ENCODE results near the gene CCDC88B.

CCDC88B gene

DNA sequence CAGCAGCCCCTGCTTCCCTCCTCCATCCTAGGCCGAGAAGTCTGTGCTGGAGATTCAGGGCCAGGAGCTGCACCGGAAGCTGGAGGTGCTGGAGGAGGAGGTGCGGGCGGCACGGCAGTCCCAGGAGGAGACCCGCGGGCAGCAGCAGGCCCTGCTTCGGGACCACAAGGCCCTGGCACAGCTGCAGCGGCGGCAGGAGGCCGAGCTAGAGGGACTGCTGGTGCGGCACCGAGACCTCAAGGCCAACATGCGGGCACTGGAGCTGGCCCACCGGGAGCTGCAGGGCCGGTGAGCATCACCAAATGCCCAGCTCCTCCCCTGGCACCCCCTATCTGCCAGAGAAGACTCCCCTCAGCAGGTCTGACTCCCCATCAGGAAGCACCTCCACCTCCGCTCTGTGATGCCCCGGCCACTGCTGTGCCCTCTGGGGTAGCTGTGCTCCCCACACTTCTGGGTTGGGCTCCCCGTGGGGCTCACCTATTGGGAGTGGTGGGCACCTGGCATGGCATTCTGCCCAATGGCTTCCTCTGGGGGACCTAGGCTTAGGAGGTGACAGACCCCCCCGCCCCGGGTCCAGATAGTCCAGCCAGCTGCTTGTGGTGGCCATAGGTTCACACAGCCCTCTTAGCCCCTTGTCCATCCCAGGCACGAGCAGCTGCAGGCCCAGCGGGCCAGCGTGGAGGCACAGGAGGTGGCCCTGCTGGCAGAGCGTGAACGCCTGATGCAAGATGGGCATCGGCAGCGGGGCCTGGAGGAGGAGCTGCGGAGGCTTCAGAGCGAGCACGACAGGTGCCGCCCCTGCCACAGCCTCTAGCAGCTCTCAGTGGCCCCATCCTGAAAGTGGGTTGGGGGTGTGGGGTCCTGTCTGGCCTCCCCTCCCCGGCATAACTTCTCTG is 12.3 kb downstream of the CCDC88B start:
- Histone ChIP-seq H3K27me3 (ENCODE audit: control insufficient read depth, insufficient read depth, low read length) (no peaks in the 10 kb centered on the region), H3K36me3 (ENCODE audit: control insufficient read depth, insufficient read depth, low read length) (no peaks in the 10 kb centered on the region), H3K27ac (ENCODE audit: low read depth, low read length) (no peak overlapping the region), H3K4me3 (ENCODE audit: low read depth, low read length) (no peak overlapping the region), H3K9ac (ENCODE audit: low read length) (no peak overlapping the region), H3K9me3 (ENCODE audit: control insufficient read depth, insufficient read depth, low read depth, low read length) (no peaks in the 10 kb centered on the region), H3K4me1 (ENCODE audit: control insufficient read depth, insufficient read depth, low read length) (peaks cover 20% of the 10 kb centered on the region)

DNA sequence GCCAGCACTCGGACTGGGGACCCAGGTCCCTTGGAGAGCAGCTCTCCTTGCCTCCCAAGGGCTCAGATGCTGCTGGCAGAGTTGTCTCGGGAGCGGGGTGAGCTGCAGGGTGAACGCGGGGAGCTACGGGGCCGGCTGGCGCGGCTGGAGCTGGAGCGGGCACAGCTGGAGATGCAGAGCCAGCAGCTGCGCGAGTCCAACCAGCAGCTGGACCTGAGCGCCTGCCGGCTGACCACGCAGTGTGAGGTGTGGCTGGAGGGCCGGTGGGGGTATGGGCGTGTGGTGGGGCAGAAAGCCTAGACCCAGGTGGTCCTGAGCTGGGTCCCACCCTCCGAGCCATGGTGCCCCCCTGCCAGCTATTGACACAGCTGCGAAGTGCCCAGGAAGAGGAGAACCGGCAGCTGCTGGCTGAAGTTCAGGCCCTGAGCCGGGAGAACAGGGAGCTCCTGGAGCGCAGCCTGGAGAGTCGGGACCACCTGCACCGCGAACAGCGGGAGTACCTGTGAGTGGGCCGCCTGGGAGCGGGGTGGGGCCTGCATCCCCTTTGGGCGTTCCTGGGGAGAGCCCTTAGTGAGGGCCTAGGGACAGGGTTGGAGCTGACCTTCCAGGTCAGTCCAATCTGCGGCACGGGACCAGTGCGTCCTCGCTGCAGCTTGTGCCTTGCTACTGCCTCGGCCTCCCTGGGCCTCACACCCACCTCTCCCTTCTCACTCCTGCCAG is 13.2 kb downstream of the CCDC88B start:
- peaks cover 28% of the 10 kb centered on the region for H3K4me1 ChIP-seq (ENCODE audit: control insufficient read depth, insufficient read depth, low read length)
- H3K4me3 ChIP-seq (ENCODE audit: low read depth, low read length), result no peak overlapping the region
- no peaks in the 10 kb centered on the region for H3K9me3 ChIP-seq (ENCODE audit: control insufficient read depth, insufficient read depth, low read depth, low read length)

DNA sequence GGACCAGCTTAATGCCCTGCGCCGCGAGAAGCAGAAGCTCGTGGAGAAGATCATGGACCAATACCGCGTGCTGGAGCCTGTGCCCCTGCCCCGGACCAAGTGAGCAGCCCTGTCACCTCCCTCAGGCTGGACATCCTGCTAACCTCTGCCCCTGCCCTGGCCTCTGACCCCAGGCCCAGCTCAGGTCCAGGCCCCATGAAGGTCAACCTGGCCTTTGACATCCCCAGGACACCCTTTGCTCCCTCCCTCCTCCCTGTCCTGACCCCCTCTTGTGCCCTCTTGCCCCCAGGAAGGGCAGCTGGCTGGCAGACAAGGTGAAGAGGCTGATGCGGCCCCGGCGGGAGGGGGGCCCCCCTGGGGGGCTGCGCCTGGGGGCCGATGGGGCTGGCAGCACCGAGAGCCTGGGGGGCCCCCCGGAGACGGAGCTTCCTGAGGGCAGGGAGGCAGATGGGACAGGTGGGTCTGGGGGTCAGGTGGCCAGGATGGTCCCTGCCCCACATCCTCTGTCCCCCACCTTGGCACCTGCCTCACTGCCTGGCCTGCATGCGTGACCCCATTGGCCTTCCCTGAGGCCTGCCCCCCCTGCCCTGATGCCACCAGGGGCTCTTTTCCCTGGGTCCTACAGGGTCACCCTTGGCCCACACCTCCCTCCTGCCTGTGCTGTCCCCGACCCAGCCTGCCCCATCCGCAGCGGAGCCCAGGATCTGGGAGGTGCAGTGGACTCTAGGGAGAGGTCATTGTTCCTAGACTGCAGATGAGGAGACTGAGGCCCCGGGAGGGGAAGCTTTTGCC is 13.9 kb downstream of the CCDC88B start:
- no peaks in the 10 kb centered on the region for H3K9me3 ChIP-seq (ENCODE audit: control insufficient read depth, insufficient read depth, low read depth, low read length)
- no peak overlapping the region for H3K4me3 ChIP-seq (ENCODE audit: low read depth, low read length)
- H3K27ac ChIP-seq (ENCODE audit: low read depth, low read length), result no peak overlapping the region
- H3K27me3 ChIP-seq (ENCODE audit: control insufficient read depth, insufficient read depth, low read length), result no peaks in the 10 kb centered on the region
- H3K9ac ChIP-seq (ENCODE audit: low read length), result no peak overlapping the region
- H3K36me3 ChIP-seq (ENCODE audit: control insufficient read depth, insufficient read depth, low read length), result no peaks in the 10 kb centered on the region
- peaks cover 28% of the 10 kb centered on the region for H3K4me1 ChIP-seq (ENCODE audit: control insufficient read depth, insufficient read depth, low read length)

More for the DNA sequence above, 13.2 kb downstream of the CCDC88B start:
- Histone ChIP-seq H3K9ac (ENCODE audit: low read length) (no peak overlapping the region), H3K27me3 (ENCODE audit: control insufficient read depth, insufficient read depth, low read length) (no peaks in the 10 kb centered on the region), H3K36me3 (ENCODE audit: control insufficient read depth, insufficient read depth, low read length) (no peaks in the 10 kb centered on the region), H3K27ac (ENCODE audit: low read depth, low read length) (no peak overlapping the region)

DNA sequence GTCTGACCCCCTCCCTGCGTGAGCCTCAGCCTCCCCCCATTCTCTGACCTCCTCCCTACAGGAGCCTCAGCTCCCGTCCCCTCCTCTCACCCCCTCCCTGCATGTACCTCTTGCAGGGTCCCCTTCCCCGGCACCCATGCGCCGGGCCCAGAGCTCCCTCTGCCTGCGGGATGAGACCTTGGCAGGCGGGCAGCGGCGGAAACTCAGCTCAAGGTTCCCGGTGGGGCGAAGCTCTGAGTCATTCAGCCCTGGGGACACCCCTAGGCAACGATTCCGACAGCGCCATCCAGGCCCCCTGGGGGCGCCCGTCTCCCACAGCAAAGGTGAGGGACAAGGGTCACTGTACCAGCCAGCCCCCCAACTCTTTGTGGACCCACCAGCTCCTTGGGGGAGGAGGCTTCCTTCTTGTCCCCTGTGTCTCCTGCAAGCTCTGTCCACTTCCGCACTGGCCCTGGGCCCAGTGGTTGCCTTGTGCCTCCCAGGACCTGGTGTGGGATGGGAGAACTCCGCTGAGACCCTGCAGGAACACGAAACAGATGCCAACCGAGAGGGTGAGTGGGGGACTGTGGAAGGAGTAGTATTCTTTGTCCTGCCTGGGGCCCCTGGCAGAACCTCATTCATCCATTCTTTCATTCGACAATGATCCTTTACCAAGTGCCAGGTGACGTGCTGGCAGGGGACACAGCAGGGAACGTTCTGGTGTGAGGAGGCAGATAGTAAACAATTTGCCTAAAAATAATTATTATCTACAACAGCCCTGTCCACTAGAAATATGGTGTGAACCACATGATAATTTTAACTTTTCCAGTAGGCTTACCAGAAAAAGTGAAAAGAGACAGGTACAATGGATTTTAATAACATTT is 15.3 kb downstream of the CCDC88B start:
- H3K4me1 ChIP-seq (ENCODE audit: control insufficient read depth, insufficient read depth, low read length), result peaks cover 35% of the 10 kb centered on the region
- H3K9ac ChIP-seq (ENCODE audit: low read length), result peak overlapping the region; percentile 54
- H3K9me3 ChIP-seq (ENCODE audit: control insufficient read depth, insufficient read depth, low read depth, low read length), result no peaks in the 10 kb centered on the region
- H3K27me3 ChIP-seq (ENCODE audit: control insufficient read depth, insufficient read depth, low read length), result no peaks in the 10 kb centered on the region
- H3K36me3 ChIP-seq (ENCODE audit: control insufficient read depth, insufficient read depth, low read length), result peaks cover 3% of the 10 kb centered on the region; the same call in 1 of the 2 replicates
- H3K4me3 ChIP-seq (ENCODE audit: low read depth, low read length), result peak overlapping the region; percentile 29
- peak overlapping the region; percentile 26; the same call in 1 of the 2 replicates for H3K27ac ChIP-seq (ENCODE audit: low read depth, low read length)

DNA sequence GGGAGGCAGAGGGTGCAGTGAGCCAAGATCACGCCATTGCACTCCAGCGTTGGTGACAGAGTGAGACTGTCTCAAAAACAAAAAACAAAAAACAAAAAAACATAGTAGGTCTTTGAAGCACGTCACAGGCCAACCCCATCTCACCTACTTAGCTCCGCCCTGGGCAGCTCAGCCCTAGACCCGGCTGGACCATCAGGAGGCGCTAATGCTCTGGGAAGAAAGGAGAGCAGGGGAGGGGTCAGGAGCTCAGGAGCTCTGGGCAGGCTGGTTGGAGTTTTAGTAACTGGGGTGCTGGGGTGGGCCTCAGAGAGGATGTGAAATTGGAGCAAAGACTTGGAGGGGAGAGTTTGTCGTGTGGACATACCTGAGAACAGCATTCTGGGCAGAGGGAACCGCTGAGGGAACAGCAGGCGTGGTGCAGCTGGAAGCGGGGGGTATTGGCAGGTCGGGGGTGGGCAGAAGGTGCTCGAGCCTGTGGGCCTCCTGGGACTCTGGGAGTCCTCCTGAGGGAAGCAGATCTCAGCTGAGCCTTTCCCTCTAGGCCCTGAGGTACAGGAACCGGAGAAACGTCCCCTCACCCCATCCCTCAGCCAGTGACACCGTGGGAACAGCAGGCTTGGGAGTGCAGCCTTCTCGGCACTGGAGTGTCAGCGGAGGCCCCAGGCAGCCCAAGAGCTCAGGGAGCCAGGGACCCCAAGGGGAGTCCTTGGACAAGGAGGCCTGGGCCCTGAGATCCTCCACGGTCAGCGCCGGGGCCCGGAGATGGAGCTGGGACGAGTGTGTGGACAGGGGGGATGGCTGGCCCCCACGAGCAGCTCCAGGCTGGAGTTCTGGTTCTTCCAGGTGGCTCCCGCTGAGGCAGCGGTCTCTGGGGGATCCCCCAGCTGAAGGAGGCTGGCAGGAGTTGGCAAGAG is 16.8 kb downstream of the CCDC88B start:
- peaks cover 38% of the 10 kb centered on the region for H3K4me1 ChIP-seq (ENCODE audit: control insufficient read depth, insufficient read depth, low read length)
- H3K27me3 ChIP-seq (ENCODE audit: control insufficient read depth, insufficient read depth, low read length), result no peaks in the 10 kb centered on the region
- no peak overlapping the region for H3K9ac ChIP-seq (ENCODE audit: low read length)
- H3K4me3 ChIP-seq (ENCODE audit: low read depth, low read length), result no peak overlapping the region
- no peak overlapping the region for H3K27ac ChIP-seq (ENCODE audit: low read depth, low read length)
- peaks cover 15% of the 10 kb centered on the region for H3K36me3 ChIP-seq (ENCODE audit: control insufficient read depth, insufficient read depth, low read length)
- H3K9me3 ChIP-seq (ENCODE audit: control insufficient read depth, insufficient read depth, low read depth, low read length), result no peaks in the 10 kb centered on the region

DNA sequence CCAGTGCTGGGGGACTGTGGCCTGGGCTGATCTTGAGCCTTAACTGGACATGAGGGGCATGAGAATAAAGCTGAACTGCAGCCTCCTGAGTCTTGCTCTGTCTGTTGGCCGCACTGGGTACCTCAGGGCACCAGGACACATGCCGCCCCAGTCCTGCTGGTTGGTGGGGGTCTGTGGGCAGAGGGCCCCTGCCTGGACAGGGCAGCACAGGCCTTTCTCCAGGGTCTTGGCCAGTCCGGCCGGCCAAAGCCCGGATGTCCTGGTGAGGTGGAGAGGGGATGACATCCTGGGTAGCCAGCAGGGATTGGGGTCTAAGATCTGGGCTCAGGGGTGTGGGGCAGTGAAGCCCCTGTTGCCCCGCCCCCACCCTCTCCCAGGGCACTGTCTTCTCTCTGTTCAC is 17.4 kb downstream of the CCDC88B start:
- H3K4me3 ChIP-seq (ENCODE audit: low read depth, low read length), result no peak overlapping the region
- peaks cover 38% of the 10 kb centered on the region for H3K4me1 ChIP-seq (ENCODE audit: control insufficient read depth, insufficient read depth, low read length)
- peaks cover 22% of the 10 kb centered on the region for H3K36me3 ChIP-seq (ENCODE audit: control insufficient read depth, insufficient read depth, low read length)
- no peak overlapping the region for H3K9ac ChIP-seq (ENCODE audit: low read length)
- H3K27me3 ChIP-seq (ENCODE audit: control insufficient read depth, insufficient read depth, low read length), result no peaks in the 10 kb centered on the region
- no peaks in the 10 kb centered on the region for H3K9me3 ChIP-seq (ENCODE audit: control insufficient read depth, insufficient read depth, low read depth, low read length)
- H3K27ac ChIP-seq (ENCODE audit: low read depth, low read length), result no peak overlapping the region

DNA sequence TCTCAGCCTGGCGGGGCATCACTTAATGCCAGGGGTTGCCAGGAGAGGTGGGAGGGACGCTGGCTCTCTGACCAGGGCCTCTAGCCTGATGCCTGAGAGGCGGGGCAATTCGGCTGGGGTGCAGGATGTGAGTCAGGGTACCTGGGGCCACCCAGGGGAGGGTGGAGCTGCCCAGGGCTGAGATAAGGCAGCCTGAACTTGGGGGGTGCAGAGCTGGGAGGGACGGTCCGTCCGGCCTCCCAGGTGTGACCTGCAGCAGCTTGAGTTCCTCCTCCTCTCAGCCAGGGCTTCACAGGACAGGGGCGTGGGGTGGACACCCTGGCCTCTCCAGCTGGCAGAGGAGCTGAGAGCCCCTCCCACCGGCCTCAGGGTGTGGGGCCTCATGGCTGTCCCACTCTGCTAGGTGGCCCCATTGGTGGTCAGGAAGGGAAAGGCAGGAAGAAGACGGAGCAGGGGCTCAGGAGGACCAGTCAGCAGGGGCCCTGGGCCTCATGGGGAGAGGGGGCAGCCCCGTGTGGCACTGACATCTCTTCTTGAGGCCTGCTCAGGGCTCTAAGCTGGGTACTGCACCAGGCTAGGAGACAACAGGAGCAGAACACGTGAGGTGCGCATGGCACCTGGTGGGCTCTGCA is 18.0 kb downstream of the CCDC88B start:
- no peaks in the 10 kb centered on the region for H3K27me3 ChIP-seq (ENCODE audit: control insufficient read depth, insufficient read depth, low read length)
- no peak overlapping the region for H3K27ac ChIP-seq (ENCODE audit: low read depth, low read length)
- no peaks in the 10 kb centered on the region for H3K9me3 ChIP-seq (ENCODE audit: control insufficient read depth, insufficient read depth, low read depth, low read length)
- peaks cover 26% of the 10 kb centered on the region for H3K36me3 ChIP-seq (ENCODE audit: control insufficient read depth, insufficient read depth, low read length)
- H3K9ac ChIP-seq (ENCODE audit: low read length), result peak overlapping the region; percentile 18
- peak overlapping the region; percentile 79 for H3K4me3 ChIP-seq (ENCODE audit: low read depth, low read length)
- H3K4me1 ChIP-seq (ENCODE audit: control insufficient read depth, insufficient read depth, low read length), result peaks cover 38% of the 10 kb centered on the region

DNA sequence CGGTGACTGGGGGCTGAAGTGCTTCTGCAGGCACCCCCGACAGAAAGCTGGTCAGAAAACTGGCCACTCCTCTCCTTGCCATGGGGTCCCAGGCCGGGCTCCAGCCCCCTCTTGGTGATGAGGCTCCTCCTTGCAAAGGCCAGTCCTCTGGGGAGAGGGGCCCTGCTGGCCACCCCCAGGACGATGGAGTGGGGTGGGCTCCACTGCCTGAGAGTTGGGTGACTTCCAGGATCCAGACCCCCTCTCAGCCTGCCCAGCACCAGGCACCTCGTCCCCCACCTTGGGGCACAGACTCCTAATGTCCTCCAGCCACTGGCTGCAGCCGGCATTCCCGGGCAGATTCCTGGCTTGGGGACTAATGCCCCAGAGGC is 18.5 kb downstream of the CCDC88B start:
- Histone ChIP-seq H3K36me3 (ENCODE audit: control insufficient read depth, insufficient read depth, low read length) (peaks cover 31% of the 10 kb centered on the region), H3K4me3 (ENCODE audit: low read depth, low read length) (peak overlapping the region; percentile 79), H3K9ac (ENCODE audit: low read length) (peak overlapping the region; percentile 18), H3K4me1 (ENCODE audit: control insufficient read depth, insufficient read depth, low read length) (peaks cover 38% of the 10 kb centered on the region), H3K27ac (ENCODE audit: low read depth, low read length) (peak overlapping the region; percentile 34; the same call in 1 of the 2 replicates), H3K9me3 (ENCODE audit: control insufficient read depth, insufficient read depth, low read depth, low read length) (no peaks in the 10 kb centered on the region), H3K27me3 (ENCODE audit: control insufficient read depth, insufficient read depth, low read length) (no peaks in the 10 kb centered on the region)

DNA sequence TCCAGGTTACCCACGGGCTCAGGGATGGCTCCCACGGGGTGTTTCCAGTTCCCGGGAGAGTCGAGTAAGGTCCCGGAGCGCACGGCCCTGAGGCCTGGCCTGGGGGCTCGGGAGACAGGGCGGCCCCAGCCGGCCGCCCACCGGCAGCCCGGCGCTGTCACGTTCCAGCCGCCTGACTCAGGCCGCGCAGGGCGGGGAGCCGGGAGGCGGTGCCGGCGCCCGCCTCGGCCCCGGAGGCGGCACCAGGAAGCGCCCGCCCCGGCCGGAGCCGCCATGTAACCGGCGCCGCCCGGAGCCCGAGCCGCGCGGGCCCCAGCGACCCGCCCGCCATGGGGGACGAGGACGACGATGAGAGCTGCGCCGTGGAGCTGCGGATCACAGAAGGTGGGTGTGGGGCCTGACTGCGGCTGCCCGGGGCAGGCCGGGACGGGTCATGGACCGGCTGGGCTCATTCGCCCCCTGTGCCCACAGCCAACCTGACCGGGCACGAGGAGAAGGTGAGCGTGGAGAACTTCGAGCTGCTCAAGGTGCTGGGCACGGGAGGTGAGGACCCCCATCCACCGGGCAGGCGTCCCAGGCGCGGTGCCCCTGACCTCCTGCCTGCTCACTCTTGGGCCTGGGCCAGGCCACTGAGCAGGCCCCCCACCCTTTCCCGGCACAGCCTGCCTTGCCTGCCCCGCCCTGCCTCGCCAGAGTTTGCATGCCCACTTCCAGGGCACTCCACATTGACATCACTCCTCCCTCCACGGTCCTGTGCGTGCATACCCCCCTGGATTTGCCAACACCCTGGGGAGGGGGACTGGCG is 19.1 kb downstream of the CCDC88B start, which contains the start of gene RPS6KA4:
Gene RPS6KA4 (plus strand): TSS at position 256 of the 805 bp plus-strand sequence. CDS start 74 bp downstream, at position 330.
- Histone ChIP-seq H3K9me3 (ENCODE audit: control insufficient read depth, insufficient read depth, low read depth, low read length) (no peaks in the 10 kb centered on the region), H3K4me1 (ENCODE audit: control insufficient read depth, insufficient read depth, low read length) (peaks cover 38% of the 10 kb centered on the region), H3K27me3 (ENCODE audit: control insufficient read depth, insufficient read depth, low read length) (no peaks in the 10 kb centered on the region), H3K9ac (ENCODE audit: low read length) (peak within 1 kb of the TSS; percentile 85), H3K27ac (ENCODE audit: low read depth, low read length) (peak within 1 kb of the TSS; percentile 34; the same call in 1 of the 2 replicates), H3K4me3 (ENCODE audit: low read depth, low read length) (peak within 1 kb of the TSS; percentile 79), H3K36me3 (ENCODE audit: control insufficient read depth, insufficient read depth, low read length) (peaks cover 37% of the 10 kb centered on the region)
